Measurements from ENCODE around the gene TBPL2.
A peak's percentile ranks its signal among the peaks of the same experiment; 100 is the strongest.
"Not testable (repeated sequence)": the region's sequence is repeated elsewhere in the genome, so short reads cannot be mapped to it uniquely, and the experiment has no call there.

Gene TBPL2

DNA sequence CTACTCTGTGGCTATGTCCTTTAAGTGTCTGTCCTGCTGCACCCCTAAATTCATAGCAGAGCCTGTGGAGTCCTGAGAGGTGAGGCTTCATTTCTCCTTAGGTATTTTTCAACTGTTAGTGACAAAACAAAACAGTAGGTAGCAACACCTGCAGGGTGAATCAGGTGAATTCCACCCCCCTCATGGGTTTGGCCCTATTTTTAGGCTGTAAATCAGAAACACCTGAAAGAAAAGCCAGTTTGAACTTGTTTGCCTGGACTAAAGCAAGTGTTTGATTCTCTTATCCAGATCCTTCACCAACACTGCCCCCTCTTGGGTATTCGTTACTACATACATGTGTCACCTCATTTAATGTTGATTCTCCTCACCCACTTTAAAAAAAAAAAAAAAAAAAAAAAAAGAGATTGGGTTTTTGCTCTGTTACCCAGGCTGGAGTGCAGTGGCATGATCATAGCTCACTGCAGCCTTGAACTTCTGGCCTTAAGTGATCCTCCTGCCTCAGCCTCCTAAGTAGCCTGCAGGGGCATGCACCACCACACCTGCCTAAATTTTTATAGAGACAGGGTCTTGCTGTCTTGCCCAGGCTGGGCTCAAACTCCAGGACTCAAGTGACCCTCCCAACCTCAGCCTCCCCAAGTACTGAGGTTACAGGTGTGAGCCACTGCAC is 10.3 kb downstream of the TBPL2 start:
- no peaks in the 10 kb centered on the region for H3K9me3 ChIP-seq (ENCODE audit: control insufficient read depth, low read length)
- H3K36me3 ChIP-seq (ENCODE audit: control insufficient read depth, insufficient read depth, low read length), result no peaks in the 10 kb centered on the region
- no peak overlapping the region for H3K4me3 ChIP-seq (ENCODE audit: insufficient read depth, low read depth, low read length, poor library complexity, severe bottlenecking)
- peaks cover 17% of the 10 kb centered on the region for H3K4me1 ChIP-seq (ENCODE audit: control insufficient read depth, insufficient read depth, low read length, poor library complexity, severe bottlenecking)
- DNase-seq, result peak in 2 of 3 donors; percentile 20 to 31
- no peaks in the 10 kb centered on the region for H3K27me3 ChIP-seq (replicated peaks; ENCODE audit: control insufficient read depth, insufficient read depth, low read length, poor library complexity, severe bottlenecking)
- no peak overlapping the region for H3K27ac ChIP-seq (ENCODE audit: insufficient read depth, low read length, poor library complexity, severe bottlenecking)

DNA sequence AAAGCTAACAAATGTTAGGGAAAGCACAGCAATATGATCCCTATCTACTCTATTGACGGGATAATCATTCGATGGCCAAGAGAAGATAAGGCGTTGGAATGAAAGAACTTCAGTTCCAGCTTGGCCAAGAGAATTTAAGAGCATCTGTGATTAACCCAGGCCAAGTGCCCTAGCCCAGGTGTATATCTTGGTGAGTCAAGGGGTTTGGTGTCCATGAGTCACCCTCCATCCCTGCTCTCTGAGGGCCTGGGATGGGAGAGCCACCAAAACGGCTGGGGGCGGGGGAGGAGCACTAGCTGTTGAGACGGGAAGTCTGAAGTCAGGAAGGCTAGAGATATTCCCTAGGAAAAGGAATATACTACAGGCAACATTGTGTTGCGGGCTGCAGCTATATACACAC is 13.0 kb downstream of the TBPL2 start:
- no peak overlapping the region for H3K4me3 ChIP-seq (ENCODE audit: insufficient read depth, low read depth, low read length, poor library complexity, severe bottlenecking)
- no peaks in the 10 kb centered on the region for H3K27me3 ChIP-seq (replicated peaks; ENCODE audit: control insufficient read depth, insufficient read depth, low read length, poor library complexity, severe bottlenecking)
- no peaks in the 10 kb centered on the region for H3K4me1 ChIP-seq (ENCODE audit: control insufficient read depth, insufficient read depth, low read length, poor library complexity, severe bottlenecking)
- no peak overlapping the region for H3K27ac ChIP-seq (ENCODE audit: insufficient read depth, low read length, poor library complexity, severe bottlenecking)
- H3K9me3 ChIP-seq (ENCODE audit: control insufficient read depth, low read length), result no peaks in the 10 kb centered on the region
- no peak for DNase-seq
- H3K36me3 ChIP-seq (ENCODE audit: control insufficient read depth, insufficient read depth, low read length), result no peaks in the 10 kb centered on the region

DNA sequence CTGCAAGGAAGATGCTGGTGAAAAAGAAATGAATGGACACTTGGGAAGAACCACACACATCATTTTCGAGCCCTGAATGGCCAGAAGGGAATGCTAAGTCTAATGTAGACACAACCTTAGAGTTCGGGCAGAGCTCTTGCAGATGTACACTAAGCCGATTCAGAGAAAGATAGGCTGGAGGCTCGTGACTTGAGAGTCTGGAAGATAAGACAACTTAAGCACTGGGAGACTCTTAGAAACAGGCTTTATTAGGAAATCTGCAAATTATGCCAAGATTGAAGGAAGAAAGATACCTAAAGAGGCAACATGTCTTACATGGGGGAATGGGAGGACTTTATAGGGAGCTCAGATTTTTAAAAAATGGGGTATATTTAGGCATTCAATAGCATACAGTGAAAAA is 13.5 kb downstream of the TBPL2 start:
- no peak for DNase-seq
- Histone ChIP-seq H3K27ac (ENCODE audit: insufficient read depth, low read length, poor library complexity, severe bottlenecking) (no peak overlapping the region), H3K36me3 (ENCODE audit: control insufficient read depth, insufficient read depth, low read length) (no peaks in the 10 kb centered on the region), H3K9me3 (ENCODE audit: control insufficient read depth, low read length) (no peaks in the 10 kb centered on the region), H3K4me1 (ENCODE audit: control insufficient read depth, insufficient read depth, low read length, poor library complexity, severe bottlenecking) (no peaks in the 10 kb centered on the region), H3K27me3 (replicated peaks; ENCODE audit: control insufficient read depth, insufficient read depth, low read length, poor library complexity, severe bottlenecking) (no peaks in the 10 kb centered on the region), H3K4me3 (ENCODE audit: insufficient read depth, low read depth, low read length, poor library complexity, severe bottlenecking) (no peak overlapping the region)

DNA sequence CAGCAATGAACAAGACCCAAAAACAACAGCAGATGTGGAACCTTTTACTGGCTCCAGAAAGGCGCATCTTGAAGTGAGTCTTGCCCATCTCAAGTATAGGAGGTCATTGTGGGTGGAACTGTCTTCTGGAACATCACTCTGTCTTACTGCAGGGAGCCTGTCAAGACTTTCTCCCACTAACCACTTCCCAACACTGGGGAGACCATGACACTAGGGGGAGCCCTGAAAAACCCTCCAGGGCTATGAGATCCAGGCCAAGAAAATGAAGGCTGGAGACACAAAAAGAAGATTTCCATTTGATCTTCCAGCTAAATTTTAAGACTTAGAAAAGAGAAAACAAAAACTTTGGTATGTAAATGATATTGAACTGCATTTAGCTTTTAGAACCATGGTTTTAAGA is 15.3 kb downstream of the TBPL2 start:
- no peaks in the 10 kb centered on the region for H3K9me3 ChIP-seq (ENCODE audit: control insufficient read depth, low read length)
- no peaks in the 10 kb centered on the region for H3K4me1 ChIP-seq (ENCODE audit: control insufficient read depth, insufficient read depth, low read length, poor library complexity, severe bottlenecking)
- H3K27me3 ChIP-seq (replicated peaks; ENCODE audit: control insufficient read depth, insufficient read depth, low read length, poor library complexity, severe bottlenecking), result no peaks in the 10 kb centered on the region
- no peak overlapping the region for H3K27ac ChIP-seq (ENCODE audit: insufficient read depth, low read length, poor library complexity, severe bottlenecking)
- H3K4me3 ChIP-seq (ENCODE audit: insufficient read depth, low read depth, low read length, poor library complexity, severe bottlenecking), result no peak overlapping the region
- no peaks in the 10 kb centered on the region for H3K36me3 ChIP-seq (ENCODE audit: control insufficient read depth, insufficient read depth, low read length)
- DNase-seq, result no peak

DNA sequence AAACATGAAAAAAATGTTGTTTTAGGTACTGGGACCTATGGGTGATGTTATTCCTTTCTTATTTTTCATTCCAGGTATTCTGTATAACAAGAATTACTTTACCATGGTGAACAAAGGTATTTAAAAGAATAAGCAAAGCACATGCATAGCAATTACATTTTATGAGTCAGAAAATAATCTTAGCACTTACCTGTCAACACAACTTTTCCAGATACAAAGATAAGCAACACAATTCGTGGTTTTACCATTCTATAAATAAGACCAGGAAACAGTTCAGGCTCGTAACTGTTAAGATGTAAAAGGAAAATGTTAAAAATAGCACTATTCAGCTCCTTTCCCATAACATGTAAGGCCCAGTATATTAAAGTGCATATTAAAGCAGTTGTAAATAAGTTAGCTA is 16.4 kb downstream of the TBPL2 start:
- no peaks in the 10 kb centered on the region for H3K9me3 ChIP-seq (ENCODE audit: control insufficient read depth, low read length)
- H3K4me1 ChIP-seq (ENCODE audit: control insufficient read depth, insufficient read depth, low read length, poor library complexity, severe bottlenecking), result no peaks in the 10 kb centered on the region
- DNase-seq, result no peak
- H3K36me3 ChIP-seq (ENCODE audit: control insufficient read depth, insufficient read depth, low read length), result no peaks in the 10 kb centered on the region
- H3K27ac ChIP-seq (ENCODE audit: insufficient read depth, low read length, poor library complexity, severe bottlenecking), result no peak overlapping the region
- no peak overlapping the region for H3K4me3 ChIP-seq (ENCODE audit: insufficient read depth, low read depth, low read length, poor library complexity, severe bottlenecking)
- H3K27me3 ChIP-seq (replicated peaks; ENCODE audit: control insufficient read depth, insufficient read depth, low read length, poor library complexity, severe bottlenecking), result no peaks in the 10 kb centered on the region

DNA sequence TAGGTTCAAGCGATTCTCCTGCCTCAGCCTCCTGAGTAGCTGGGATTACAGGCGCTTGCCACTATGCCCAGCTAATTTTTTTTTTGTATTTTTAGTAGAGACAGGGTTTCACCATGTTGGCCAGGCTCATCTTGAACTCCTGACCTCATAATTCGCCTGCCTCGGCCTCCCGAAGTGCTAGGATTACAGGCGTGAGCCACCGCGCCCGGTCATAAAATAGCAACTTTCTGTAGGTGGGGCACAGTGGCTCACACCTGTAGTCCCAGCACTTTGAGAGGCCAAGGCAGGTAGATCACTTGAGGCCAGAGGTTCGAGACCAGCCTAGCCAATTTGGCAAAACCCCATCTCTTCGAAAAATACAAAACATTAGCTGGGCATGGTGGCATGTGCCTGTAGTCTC is 18.1 kb downstream of the TBPL2 start:
- not testable (repeated sequence) for H3K4me3 ChIP-seq (ENCODE audit: insufficient read depth, low read depth, low read length, poor library complexity, severe bottlenecking); DNase-seq; H3K4me1 ChIP-seq (ENCODE audit: control insufficient read depth, insufficient read depth, low read length, poor library complexity, severe bottlenecking); H3K9me3 ChIP-seq (ENCODE audit: control insufficient read depth, low read length); H3K36me3 ChIP-seq (ENCODE audit: control insufficient read depth, insufficient read depth, low read length); H3K27ac ChIP-seq (ENCODE audit: insufficient read depth, low read length, poor library complexity, severe bottlenecking); H3K27me3 ChIP-seq (replicated peaks; ENCODE audit: control insufficient read depth, insufficient read depth, low read length, poor library complexity, severe bottlenecking)

DNA sequence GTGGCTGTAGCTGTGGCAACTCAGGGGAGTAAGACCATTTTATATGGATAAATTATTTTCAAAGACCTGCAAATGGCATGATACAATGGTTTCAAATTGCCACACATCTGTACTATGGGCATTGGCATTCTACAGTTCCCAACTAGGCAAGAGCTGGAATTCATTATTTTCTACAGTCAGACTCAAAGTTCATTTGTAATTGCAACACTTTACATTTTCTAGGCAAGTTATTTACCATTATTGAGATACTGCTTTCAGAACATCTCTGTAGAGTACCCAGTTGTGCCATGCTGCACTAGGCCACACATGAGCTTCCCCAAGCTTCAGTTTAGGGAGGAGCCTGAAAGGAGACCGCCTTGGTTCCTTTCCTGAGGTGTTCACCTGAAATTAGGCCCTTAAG is 20.8 kb downstream of the TBPL2 start:
- H3K9me3 ChIP-seq (ENCODE audit: control insufficient read depth, low read length), result no peaks in the 10 kb centered on the region
- H3K4me1 ChIP-seq (ENCODE audit: control insufficient read depth, insufficient read depth, low read length, poor library complexity, severe bottlenecking), result no peaks in the 10 kb centered on the region
- no peaks in the 10 kb centered on the region for H3K27me3 ChIP-seq (replicated peaks; ENCODE audit: control insufficient read depth, insufficient read depth, low read length, poor library complexity, severe bottlenecking)
- no peak overlapping the region for H3K4me3 ChIP-seq (ENCODE audit: insufficient read depth, low read depth, low read length, poor library complexity, severe bottlenecking)
- H3K36me3 ChIP-seq (ENCODE audit: control insufficient read depth, insufficient read depth, low read length), result no peaks in the 10 kb centered on the region
- DNase-seq, result no peak
- no peak overlapping the region for H3K27ac ChIP-seq (ENCODE audit: insufficient read depth, low read length, poor library complexity, severe bottlenecking)

DNA sequence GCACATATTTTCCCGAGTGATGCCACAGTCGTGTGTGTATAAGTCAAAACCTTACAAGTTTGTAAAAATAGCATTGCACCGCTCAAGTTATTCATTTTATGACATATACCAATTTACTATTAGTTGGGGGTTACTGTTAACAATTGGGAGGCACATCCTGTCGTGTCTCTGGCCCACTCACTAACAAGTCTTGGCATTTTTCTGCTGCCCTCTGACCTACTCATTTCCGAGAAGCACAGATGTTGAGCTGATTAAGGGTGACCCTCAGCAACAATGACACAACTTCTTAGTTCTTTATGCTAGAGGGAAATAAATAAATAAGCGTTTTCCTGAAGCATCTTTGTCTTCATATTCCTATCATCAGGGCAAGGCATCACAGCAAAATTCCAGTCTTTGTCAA is 22.0 kb downstream of the TBPL2 start:
- Histone ChIP-seq H3K27me3 (replicated peaks; ENCODE audit: control insufficient read depth, insufficient read depth, low read length, poor library complexity, severe bottlenecking) (no peaks in the 10 kb centered on the region), H3K9me3 (ENCODE audit: control insufficient read depth, low read length) (no peaks in the 10 kb centered on the region), H3K27ac (ENCODE audit: insufficient read depth, low read length, poor library complexity, severe bottlenecking) (no peak overlapping the region), H3K36me3 (ENCODE audit: control insufficient read depth, insufficient read depth, low read length) (no peaks in the 10 kb centered on the region), H3K4me1 (ENCODE audit: control insufficient read depth, insufficient read depth, low read length, poor library complexity, severe bottlenecking) (no peaks in the 10 kb centered on the region), H3K4me3 (ENCODE audit: insufficient read depth, low read depth, low read length, poor library complexity, severe bottlenecking) (no peak overlapping the region)
- no peak for DNase-seq

DNA sequence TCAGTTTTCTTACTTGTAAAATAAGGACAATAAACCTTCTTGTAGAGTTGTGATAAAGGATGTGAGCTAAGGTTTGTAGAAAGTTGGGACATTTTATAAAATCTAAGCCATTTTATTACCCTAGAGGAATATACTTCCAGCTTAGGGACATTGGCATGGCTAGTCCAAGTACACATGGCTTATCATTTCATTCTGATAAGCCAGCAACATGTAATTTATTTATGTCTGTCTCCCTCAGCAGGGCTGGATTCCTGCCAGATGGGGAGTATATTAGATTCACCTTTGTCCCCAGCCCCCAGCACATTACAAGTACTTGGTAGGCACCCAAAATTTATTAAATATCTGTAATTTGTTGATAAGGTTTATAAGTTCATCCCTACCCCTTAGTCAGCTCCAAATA is 22.5 kb downstream of the TBPL2 start:
- no peaks in the 10 kb centered on the region for H3K27me3 ChIP-seq (replicated peaks; ENCODE audit: control insufficient read depth, insufficient read depth, low read length, poor library complexity, severe bottlenecking)
- H3K4me1 ChIP-seq (ENCODE audit: control insufficient read depth, insufficient read depth, low read length, poor library complexity, severe bottlenecking), result no peaks in the 10 kb centered on the region
- no peak overlapping the region for H3K27ac ChIP-seq (ENCODE audit: insufficient read depth, low read length, poor library complexity, severe bottlenecking)
- no peak overlapping the region for H3K4me3 ChIP-seq (ENCODE audit: insufficient read depth, low read depth, low read length, poor library complexity, severe bottlenecking)
- no peaks in the 10 kb centered on the region for H3K36me3 ChIP-seq (ENCODE audit: control insufficient read depth, insufficient read depth, low read length)
- H3K9me3 ChIP-seq (ENCODE audit: control insufficient read depth, low read length), result no peaks in the 10 kb centered on the region
- DNase-seq, result no peak

DNA sequence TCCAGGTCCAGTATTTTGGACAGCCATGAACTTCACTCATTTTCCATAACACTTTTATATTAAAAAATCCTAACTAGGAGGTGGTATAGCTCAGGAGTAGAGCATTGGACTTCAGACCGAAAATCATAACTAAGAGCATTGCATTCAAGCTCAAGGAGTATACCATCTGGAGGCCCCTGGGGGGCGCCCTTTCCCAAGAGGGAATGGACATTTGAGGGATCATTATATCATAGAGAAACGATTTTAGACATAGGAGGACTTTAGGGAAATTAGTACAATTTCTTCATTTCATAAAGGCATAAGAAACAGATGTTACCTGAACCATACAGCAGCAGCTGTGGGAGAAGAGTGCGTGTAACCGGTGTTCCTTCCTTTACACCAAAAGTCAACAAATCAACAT is 23.6 kb downstream of the TBPL2 start:
- H3K36me3 ChIP-seq (ENCODE audit: control insufficient read depth, insufficient read depth, low read length), result no peaks in the 10 kb centered on the region
- no peak overlapping the region for H3K4me3 ChIP-seq (ENCODE audit: insufficient read depth, low read depth, low read length, poor library complexity, severe bottlenecking)
- H3K27me3 ChIP-seq (replicated peaks; ENCODE audit: control insufficient read depth, insufficient read depth, low read length, poor library complexity, severe bottlenecking), result no peaks in the 10 kb centered on the region
- H3K9me3 ChIP-seq (ENCODE audit: control insufficient read depth, low read length), result no peaks in the 10 kb centered on the region
- no peak for DNase-seq
- no peak overlapping the region for H3K27ac ChIP-seq (ENCODE audit: insufficient read depth, low read length, poor library complexity, severe bottlenecking)
- no peaks in the 10 kb centered on the region for H3K4me1 ChIP-seq (ENCODE audit: control insufficient read depth, insufficient read depth, low read length, poor library complexity, severe bottlenecking)

Data from effector memory CD4-positive, alpha-beta T cell (primary cell).